OCI-LY7 (cell line): ENCODE measurements around the gene MIER1. TPM values are rescaled to one million over a fixed set of nuclear protein-coding genes. Genes with fewer than 3 reads are reported as not detected.

ENCODE experiments used
- BruUV-seq: library from RNA; stranded (reverse); fragments of 400-500 nt; replicated peaks from 2 replicates; lab custom pipeline; 2021; lab: Mats Ljungman, UMichigan
- CTCF ChIA-PET: fragments of 300-600 bp; sonication (Branson Sonifier 250); formaldehyde crosslinking; loops from one replicate; lab custom pipeline; 2022; ENCODE audit warnings: antibody characterized with exemption; ENCODE audit not compliant: unreplicated experiment; lab: Charles Lee
- POLR2A ChIA-PET: fragments of 300-600 bp; sonication (Branson Sonifier 250); formaldehyde crosslinking; loops from one replicate; lab custom pipeline; 2022; ENCODE audit warnings: antibody characterized with exemption; lab: Charles Lee
- DNase-seq: peaks from one replicate; pipeline ENCODE4 v3.0.0-alpha.2; 2015; ENCODE audit warnings: low spot score
- H2AFZ ChIP-seq: fragments of 200-600 bp; sonication (generic), shearing (Covaris generic); 2 replicates; pipeline ENCODE4 v1.6.1; 2014; ENCODE audit warnings: mild to moderate bottlenecking, antibody characterized with exemption, low read length, moderate library complexity
- H3K27ac ChIP-seq: fragments of 200-600 bp; sonication (generic); 2 replicates; pipeline ENCODE4 v1.5.1; 2014; ENCODE audit warnings: mixed run types, low read depth, mild to moderate bottlenecking, moderate library complexity, low read length, inconsistent platforms; ENCODE audit not compliant: poor library complexity, severe bottlenecking
- H3K36me3 ChIP-seq: fragments of 200-600 bp; sonication (generic); 2 replicates; pipeline ENCODE4 v1.6.1; 2014; ENCODE audit warnings: mild to moderate bottlenecking, antibody characterized with exemption, low read length, moderate library complexity, mixed read lengths; ENCODE audit not compliant: insufficient read depth
- H3K4me1 ChIP-seq: fragments of 200-600 bp; sonication (generic); 2 replicates; pipeline ENCODE4 v1.5.1; 2014; ENCODE audit warnings: mild to moderate bottlenecking, low read length; ENCODE audit not compliant: insufficient read depth, poor library complexity, severe bottlenecking
- H3K4me2 ChIP-seq: fragments of 200-600 bp; sonication (generic); 2 replicates; pipeline ENCODE4 v1.6.1; 2014; ENCODE audit warnings: mild to moderate bottlenecking, low read length
- H3K4me3 ChIP-seq: fragments of 200-600 bp; sonication (generic); 2 replicates; pipeline ENCODE4 v1.5.1; 2014; ENCODE audit warnings: mild to moderate bottlenecking, low read depth, low read length; ENCODE audit not compliant: poor library complexity, severe bottlenecking
- H3K79me2 ChIP-seq: fragments of 200-600 bp; sonication (generic); 2 replicates; pipeline ENCODE4 v1.6.1; 2016; ENCODE audit warnings: low read depth, mild to moderate bottlenecking, low read length, moderate library complexity, mixed read lengths; ENCODE audit not compliant: insufficient read depth
- H3K9me2 ChIP-seq: fragments of 200-600 bp; sonication (generic); 2 replicates; pipeline ENCODE4 v1.6.1; 2016; ENCODE audit warnings: mild to moderate bottlenecking, low read length, mixed read lengths; ENCODE audit not compliant: insufficient read depth
- H3K9me3 ChIP-seq: fragments of 200-600 bp; sonication (generic); 2 replicates; pipeline ENCODE4 v1.6.1; 2014; ENCODE audit warnings: mild to moderate bottlenecking, mixed run types, low read length, mixed read lengths
- H4K20me1 ChIP-seq: fragments of 200-600 bp; sonication (generic); 2 replicates; pipeline ENCODE4 v1.6.1; 2014; ENCODE audit warnings: mild to moderate bottlenecking, antibody characterized with exemption, low read length, moderate library complexity, mixed read lengths; ENCODE audit not compliant: insufficient read depth
- EZH2phosphoT487 ChIP-seq: fragments of 200-600 bp; sonication (generic); IDR thresholded peaks from 2 replicates; pipeline ENCODE4 v1.6.1; 2018; ENCODE audit warnings: low read depth, borderline replicate concordance, mild to moderate bottlenecking, mixed run types, antibody characterized with exemption, low read length, moderate library complexity, mixed read lengths
- intact Hi-C: fragments of 100-400 bp; cut with micrococcal nuclease; formaldehyde crosslinking; loops from one replicate; pipeline ENCODE4 v1.10.0; 2022; ENCODE audit not compliant: unreplicated experiment
- total RNA-seq, 2 experiments: library from RNA; depleted of rRNA in 1 of 2; stranded (reverse); fragments of >200 nt in 1 of 2; shearing (Covaris generic) in 1 of 2; gene quantifications; 2 replicates each; pipeline ENCODE4 v1.2.3, GENCODE V29; 2014 to 2022
- TF ChIP-seq, protein P1 (sequence below): fragments of 200-600 bp; sonication (generic); conservative IDR thresholded peaks from 2 replicates; pipeline ENCODE4 v1.5.1; 2014; ENCODE audit warnings: mild to moderate bottlenecking, antibody characterized with exemption, low read length, moderate library complexity, mixed read lengths

Gene MIER1
- total RNA-seq, 2 experiments from 2014 or later: 24.4 to 45.9 TPM

DNA sequence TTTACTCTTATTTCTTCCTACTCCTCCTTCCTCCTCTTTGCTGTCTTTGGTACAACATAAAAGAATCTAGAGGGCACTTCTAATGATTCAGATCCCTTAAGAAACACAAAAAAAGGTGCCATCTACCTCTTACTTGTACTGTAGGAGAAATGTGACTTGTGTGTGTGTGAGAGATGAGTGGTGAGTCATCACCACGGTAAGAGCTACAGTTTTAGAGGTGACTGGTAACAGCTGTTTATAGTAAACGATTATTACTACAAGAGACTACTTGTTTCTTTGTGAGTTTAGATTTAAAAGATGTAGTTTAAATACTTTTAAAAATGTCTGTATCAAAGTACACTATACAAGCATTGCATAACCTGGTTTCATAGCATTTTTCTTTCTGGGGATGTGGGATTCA lies 88.8 kb downstream of the MIER1 start:
- no peak overlapping the region for H3K27ac ChIP-seq
- CTCF ChIA-PET: no interaction called here

DNA sequence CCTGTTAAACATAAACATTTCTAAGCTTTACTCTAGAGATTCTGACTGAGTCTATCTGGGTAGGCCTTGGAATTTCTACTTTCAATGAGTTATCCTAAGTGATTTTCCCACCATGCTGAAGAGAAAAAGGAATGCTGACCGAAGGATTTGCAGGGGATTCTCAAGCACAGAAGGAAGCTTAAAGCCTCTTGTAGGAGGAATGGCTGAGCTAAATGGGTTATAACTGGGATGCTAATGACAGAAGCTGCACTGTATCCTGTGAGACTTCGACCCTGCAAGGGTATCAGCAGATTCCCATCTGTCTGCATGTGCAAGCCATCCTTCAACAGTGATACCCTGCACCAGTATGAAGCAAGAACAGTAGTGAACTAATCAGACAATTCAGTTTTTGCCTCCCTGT lies 93.8 kb downstream of the MIER1 start:
- H3K79me2 ChIP-seq: 0 out of 2 replicates have a peak, but pooled peaks cover 2% of the 10 kb centered on the region
- no peaks in the 10 kb centered on the region for H3K9me2 ChIP-seq
- H2AFZ ChIP-seq: no peak overlapping the region
- H3K36me3 ChIP-seq: peaks cover 77% of the 10 kb centered on the region
- ChIA-PET POLR2A (interaction anchor here (1.2 to 1.4 kb wide), 2 partner anchors 15 to 123 kb away, joined by 3 to 4 read pairs; no protein-coding TSS in a partner anchor), CTCF (no interaction called here)
- no peak for DNase-seq
- BruUV-seq: no TSS peak
- no peak overlapping the region for H3K4me3 ChIP-seq
- no peaks in the 10 kb centered on the region for H3K4me1 ChIP-seq
- H3K27ac ChIP-seq: no peak overlapping the region
- TF ChIP-seq EZH2phosphoT487: no peak
- TF ChIP-seq, protein P1, sequence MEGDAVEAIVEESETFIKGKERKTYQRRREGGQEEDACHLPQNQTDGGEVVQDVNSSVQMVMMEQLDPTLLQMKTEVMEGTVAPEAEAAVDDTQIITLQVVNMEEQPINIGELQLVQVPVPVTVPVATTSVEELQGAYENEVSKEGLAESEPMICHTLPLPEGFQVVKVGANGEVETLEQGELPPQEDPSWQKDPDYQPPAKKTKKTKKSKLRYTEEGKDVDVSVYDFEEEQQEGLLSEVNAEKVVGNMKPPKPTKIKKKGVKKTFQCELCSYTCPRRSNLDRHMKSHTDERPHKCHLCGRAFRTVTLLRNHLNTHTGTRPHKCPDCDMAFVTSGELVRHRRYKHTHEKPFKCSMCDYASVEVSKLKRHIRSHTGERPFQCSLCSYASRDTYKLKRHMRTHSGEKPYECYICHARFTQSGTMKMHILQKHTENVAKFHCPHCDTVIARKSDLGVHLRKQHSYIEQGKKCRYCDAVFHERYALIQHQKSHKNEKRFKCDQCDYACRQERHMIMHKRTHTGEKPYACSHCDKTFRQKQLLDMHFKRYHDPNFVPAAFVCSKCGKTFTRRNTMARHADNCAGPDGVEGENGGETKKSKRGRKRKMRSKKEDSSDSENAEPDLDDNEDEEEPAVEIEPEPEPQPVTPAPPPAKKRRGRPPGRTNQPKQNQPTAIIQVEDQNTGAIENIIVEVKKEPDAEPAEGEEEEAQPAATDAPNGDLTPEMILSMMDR: no peak
- no peaks in the 10 kb centered on the region for H3K9me3 ChIP-seq
- H4K20me1 ChIP-seq: no peaks in the 10 kb centered on the region
- intact Hi-C loops: no loop called here
- no peak overlapping the region for H3K4me2 ChIP-seq

More for the DNA sequence above, 88.8 kb downstream of the MIER1 start:
- no peak for TF ChIP-seq EZH2phosphoT487
- TF ChIP-seq, protein P1: no peak
- no TSS peak for BruUV-seq
- Histone ChIP-seq H3K4me1 (no peaks in the 10 kb centered on the region), H3K36me3 (peaks cover 79% of the 10 kb centered on the region), H3K4me3 (no peak overlapping the region), H3K9me2 (no peaks in the 10 kb centered on the region), H3K79me2 (peaks cover 3% of the 10 kb centered on the region; the same call in 1 of the 2 replicates), H2AFZ (no peak overlapping the region), H3K9me3 (no peaks in the 10 kb centered on the region), H4K20me1 (no peaks in the 10 kb centered on the region), H3K4me2 (no peak overlapping the region)
- POLR2A ChIA-PET: interaction anchor here (0.8 to 1.3 kb wide), 4 partner anchors 8 to 28 kb away, joined by 3 to 8 read pairs (median 4); no protein-coding TSS in a partner anchor
- intact Hi-C loops: loop anchor here (5.0 kb wide), 1 partner anchor 39 kb away; the partner anchor contains the start of gene SLC35D1
- DNase-seq: no peak

DNA sequence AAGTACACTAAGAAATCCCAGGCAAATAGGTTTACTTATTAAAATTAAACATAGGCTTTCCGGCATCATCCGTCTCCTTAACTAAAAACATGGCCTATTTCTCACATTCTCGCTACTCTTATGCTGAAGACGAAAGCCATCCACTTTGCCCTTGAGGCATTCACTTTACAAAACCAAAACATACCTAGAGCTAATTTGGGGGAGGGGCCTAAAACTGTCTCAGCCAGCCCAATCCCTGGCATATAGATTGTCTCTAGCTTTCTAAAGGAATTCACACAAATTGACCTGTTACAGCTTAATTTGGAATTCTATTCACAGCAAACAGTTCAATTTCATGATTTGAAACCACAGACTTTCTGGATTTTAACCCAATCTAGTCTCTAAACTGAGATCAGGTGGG lies 94.3 kb downstream of the MIER1 start:
- ChIA-PET POLR2A (interaction anchor here (0.8 to 1.4 kb wide), 3 partner anchors 16 to 993 kb away, joined by 3 to 4 read pairs (median 3); no protein-coding TSS in a partner anchor), CTCF (no interaction called here)
- intact Hi-C loops: no loop called here
- Histone ChIP-seq H3K4me1 (no peaks in the 10 kb centered on the region), H3K9me2 (no peaks in the 10 kb centered on the region), H3K36me3 (peaks cover 72% of the 10 kb centered on the region), H3K4me3 (no peak overlapping the region), H3K9me3 (no peaks in the 10 kb centered on the region), H4K20me1 (no peaks in the 10 kb centered on the region), H3K4me2 (no peak overlapping the region), H3K27ac (no peak overlapping the region), H3K79me2 (no peaks in the 10 kb centered on the region), H2AFZ (no peak overlapping the region)
- TF ChIP-seq, protein P1: no peak
- no peak for TF ChIP-seq EZH2phosphoT487
- no peak for DNase-seq
- BruUV-seq: no TSS peak
